Trophoblast cell (in vitro differentiated cells and primary cell): ENCODE data around the gene FMC1.
"Not testable (repeated sequence)": the region's sequence is repeated elsewhere in the genome, so short reads cannot be mapped to it uniquely, and the experiment has no call there.

Experiments used
- DNase-seq, 2 donors: peaks; one replicate each; pipeline ENCODE4 v3.0.0-alpha.2; 2016
- H2AFZ ChIP-seq: 2 replicates; pipeline ENCODE4 v1.6.1; 2013; ENCODE audit warnings: low read length, moderate library complexity, mild to moderate bottlenecking; ENCODE audit not compliant: insufficient read depth, poor library complexity
- H2AK5ac ChIP-seq: 2 replicates; pipeline ENCODE4 v1.6.1; 2013; ENCODE audit warnings: mild to moderate bottlenecking, low read length
- H2BK120ac ChIP-seq: 2 replicates; pipeline ENCODE4 v1.6.1; 2013; ENCODE audit warnings: low read length, mild to moderate bottlenecking, moderate library complexity; ENCODE audit not compliant: insufficient read depth, poor library complexity
- H2BK12ac ChIP-seq: 2 replicates; pipeline ENCODE4 v1.6.1; 2013; ENCODE audit warnings: mild to moderate bottlenecking, low read length, moderate library complexity
- H2BK5ac ChIP-seq: 2 replicates; pipeline ENCODE4 v1.6.1; 2013; ENCODE audit warnings: low read length, low read depth, moderate library complexity, mild to moderate bottlenecking; ENCODE audit not compliant: poor library complexity
- H3K14ac ChIP-seq: 2 replicates; pipeline ENCODE4 v1.6.1; 2013; ENCODE audit warnings: mild to moderate bottlenecking, low read length
- H3K18ac ChIP-seq: 2 replicates; pipeline ENCODE4 v1.6.1; 2013; ENCODE audit warnings: mild to moderate bottlenecking, low read length
- H3K23ac ChIP-seq: 2 replicates; pipeline ENCODE4 v1.6.1; 2013; ENCODE audit warnings: low read length
- H3K27ac ChIP-seq: 2 replicates; pipeline ENCODE4 v1.5.1; 2013; ENCODE audit warnings: low read depth, mild to moderate bottlenecking, inconsistent platforms, low read length, moderate library complexity
- H3K27me3 ChIP-seq: 2 replicates; pipeline ENCODE4 v1.6.1; 2013; ENCODE audit warnings: inconsistent platforms, mild to moderate bottlenecking, low read length, moderate library complexity; ENCODE audit not compliant: insufficient read depth
- H3K36me3 ChIP-seq, 2 experiments: 1 replicate in 1 of 2; 2 replicates in 1 of 2; pipeline ENCODE4 v1.6.1; 2013; ENCODE audit warnings: low read length in 2 of 2, mild to moderate bottlenecking in 2 of 2, moderate library complexity in 1 of 2; ENCODE audit not compliant: insufficient read depth in 2 of 2, control insufficient read depth in 1 of 2
- H3K4ac ChIP-seq: 2 replicates; pipeline ENCODE4 v1.6.1; 2013; ENCODE audit warnings: low read depth, mild to moderate bottlenecking, low read length, moderate library complexity
- H3K4me1 ChIP-seq, 2 experiments: 1 replicate in 1 of 2; 2 replicates in 1 of 2; pipeline ENCODE4 v1.6.1; 2013; ENCODE audit warnings: low read length in 2 of 2, mild to moderate bottlenecking in 2 of 2, moderate library complexity in 1 of 2; ENCODE audit not compliant: insufficient read depth in 2 of 2, control insufficient read depth in 1 of 2
- H3K4me2 ChIP-seq: 2 replicates; pipeline ENCODE4 v1.6.1; 2013; ENCODE audit warnings: inconsistent platforms, mild to moderate bottlenecking, low read length, moderate library complexity
- H3K4me3 ChIP-seq: 2 replicates; pipeline ENCODE4 v1.5.1; 2013; ENCODE audit warnings: mild to moderate bottlenecking, low read depth, low read length, inconsistent platforms
- H3K79me1 ChIP-seq: one replicate; pipeline ENCODE4 v1.6.1; 2013; ENCODE audit warnings: low read length
- H3K79me2 ChIP-seq: 2 replicates; pipeline ENCODE4 v1.6.1; 2013; ENCODE audit warnings: low read length, mild to moderate bottlenecking; ENCODE audit not compliant: control insufficient read depth, insufficient read depth, poor library complexity
- H3K9ac ChIP-seq: 2 replicates; pipeline ENCODE4 v1.6.1; 2013; ENCODE audit warnings: mild to moderate bottlenecking, low read length
- H3K9me3 ChIP-seq: 2 replicates; pipeline ENCODE4 v1.6.1; 2013; ENCODE audit warnings: low read depth, mild to moderate bottlenecking, control low read depth, inconsistent platforms, low read length; ENCODE audit not compliant: insufficient read depth
- H4K12ac ChIP-seq: 2 replicates; pipeline ENCODE4 v1.6.1; 2013; ENCODE audit warnings: low read depth, mild to moderate bottlenecking, low read length, moderate library complexity
- H4K8ac ChIP-seq: 2 replicates; pipeline ENCODE4 v1.6.1; 2013; ENCODE audit warnings: low read depth, mild to moderate bottlenecking, low read length, moderate library complexity
- H4K91ac ChIP-seq: one replicate; pipeline ENCODE4 v1.6.1; 2013; ENCODE audit warnings: low read depth, mild to moderate bottlenecking, low read length, moderate library complexity
- WGBS: extraction: QIAGEN DNeasy Blood & Tissue Kit; methylation state at CpG from one replicate; pipeline ENCODE4 v1.1.7; 2013; ENCODE audit warnings: missing lambda C conversion rate; ENCODE audit not compliant: insufficient read length, insufficient coverage; ENCODE audit errors: extremely low coverage; 5-methylcytosine and 5-hydroxymethylcytosine counted together

Gene FMC1

DNA sequence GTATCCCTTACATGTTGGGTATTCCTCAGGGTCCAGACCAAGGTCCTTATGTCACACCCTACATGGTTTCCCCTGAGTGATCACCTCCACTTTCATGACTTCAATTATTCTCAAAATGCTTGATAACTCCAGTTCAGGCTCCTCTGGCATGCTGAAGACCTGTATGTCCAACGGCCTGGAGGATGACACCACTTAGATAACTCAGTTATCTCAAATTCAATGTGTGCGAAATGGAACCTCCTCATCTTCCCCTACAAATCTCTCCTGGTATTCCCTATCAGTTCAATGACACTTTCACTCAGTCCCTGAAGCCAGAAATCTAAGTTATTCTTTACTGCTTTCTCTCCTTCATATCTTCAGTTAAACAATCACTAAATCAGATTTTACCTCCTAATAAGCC lies 9.9 kb downstream of the FMC1 start:
- Histone ChIP-seq H2BK5ac (no peak overlapping the region), H3K79me2 (no peaks in the 10 kb centered on the region), H3K14ac (no peak overlapping the region), H2AK5ac (no peak overlapping the region), H4K12ac (no peak overlapping the region), H3K9me3 (no peaks in the 10 kb centered on the region), H3K4me2 (no peak overlapping the region), H2BK12ac (no peak overlapping the region), H4K8ac (no peak overlapping the region), H3K4me1 (peaks cover 0 to 3% of the 10 kb centered on the region in 2 experiments), H3K4me3 (no peak overlapping the region), H3K23ac (no peak overlapping the region), H3K79me1 (no peaks in the 10 kb centered on the region), H3K36me3 (peaks cover 0 to 1% of the 10 kb centered on the region in 2 experiments), H3K4ac (no peak overlapping the region), H4K91ac (no peak overlapping the region), H3K27me3 (no peaks in the 10 kb centered on the region), H2BK120ac (no peak overlapping the region), H3K9ac (no peak overlapping the region), H3K27ac (no peak overlapping the region), H3K18ac (no peak overlapping the region), H2AFZ (no peak overlapping the region)
- DNase-seq: peak in 1 of 2 donors; percentile 47
- WGBS: no CpG with 5 or more reads among the region's 2 CpGs

DNA sequence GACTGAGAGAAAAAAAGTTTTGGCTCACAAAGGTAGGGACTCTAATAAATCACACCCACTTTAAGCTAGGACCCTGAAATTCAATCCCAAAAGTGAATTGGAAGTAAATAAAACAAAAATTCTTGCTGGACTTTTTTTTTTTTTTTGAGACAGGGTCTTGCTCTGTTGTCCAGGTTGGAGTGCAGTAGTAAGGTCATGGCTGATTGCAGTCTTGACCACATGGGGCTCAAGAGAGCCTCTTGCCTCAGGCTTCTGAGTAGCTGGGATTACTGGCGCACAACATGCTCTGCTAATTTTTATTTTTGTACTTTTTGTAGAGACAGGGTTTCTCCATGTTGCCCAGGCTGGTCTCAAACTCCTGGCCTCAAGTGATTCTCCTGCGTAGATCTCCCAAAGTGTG lies 13.6 kb downstream of the FMC1 start:
- no peak overlapping the region for H4K8ac ChIP-seq
- no peak overlapping the region for H3K4me2 ChIP-seq
- no peak overlapping the region for H3K9ac ChIP-seq
- H2AFZ ChIP-seq: no peak overlapping the region
- H2BK12ac ChIP-seq: no peak overlapping the region
- no peak overlapping the region for H3K23ac ChIP-seq
- no peak overlapping the region for H4K12ac ChIP-seq
- no peaks in the 10 kb centered on the region for H3K27me3 ChIP-seq
- H3K4me3 ChIP-seq: no peak overlapping the region
- H3K4me1 ChIP-seq: peaks cover 0 to 6% of the 10 kb centered on the region in 2 experiments
- H2BK120ac ChIP-seq: no peak overlapping the region
- no peak overlapping the region for H3K18ac ChIP-seq
- no peak overlapping the region for H3K14ac ChIP-seq
- no CpG with 5 or more reads among the region's 2 CpGs for WGBS
- DNase-seq: no peak
- peaks cover 10% of the 10 kb centered on the region for H3K79me1 ChIP-seq
- H4K91ac ChIP-seq: no peak overlapping the region
- H3K9me3 ChIP-seq: no peaks in the 10 kb centered on the region
- no peak overlapping the region for H2AK5ac ChIP-seq
- H3K79me2 ChIP-seq: peaks cover 7% of the 10 kb centered on the region
- H3K36me3 ChIP-seq: no peaks in the 10 kb centered on the region
- no peak overlapping the region for H3K27ac ChIP-seq
- H2BK5ac ChIP-seq: no peak overlapping the region
- no peak overlapping the region for H3K4ac ChIP-seq

GRCh38 chr7:139355320-139355719 lies 14.2 kb downstream of the FMC1 start:
- Histone ChIP-seq H4K8ac (no peak overlapping the region), H3K4ac (no peak overlapping the region), H3K9me3 (no peaks in the 10 kb centered on the region), H2AK5ac (no peak overlapping the region), H4K12ac (no peak overlapping the region), H3K23ac (no peak overlapping the region), H3K4me2 (no peak overlapping the region), H3K4me3 (no peak overlapping the region), H2BK5ac (no peak overlapping the region), H2BK120ac (no peak overlapping the region), H3K27me3 (no peaks in the 10 kb centered on the region), H4K91ac (no peak overlapping the region), H3K79me2 (peaks cover 10% of the 10 kb centered on the region), H3K14ac (no peak overlapping the region), H3K79me1 (peaks cover 14% of the 10 kb centered on the region), H3K9ac (no peak overlapping the region), H2BK12ac (no peak overlapping the region), H3K36me3 (no peaks in the 10 kb centered on the region), H3K18ac (no peak overlapping the region), H2AFZ (no peak overlapping the region), H3K4me1 (peaks cover 0 to 5% of the 10 kb centered on the region in 2 experiments), H3K27ac (no peak overlapping the region)
- no CpG with 5 or more reads among the region's 1 CpG for WGBS
- no peak for DNase-seq

DNA sequence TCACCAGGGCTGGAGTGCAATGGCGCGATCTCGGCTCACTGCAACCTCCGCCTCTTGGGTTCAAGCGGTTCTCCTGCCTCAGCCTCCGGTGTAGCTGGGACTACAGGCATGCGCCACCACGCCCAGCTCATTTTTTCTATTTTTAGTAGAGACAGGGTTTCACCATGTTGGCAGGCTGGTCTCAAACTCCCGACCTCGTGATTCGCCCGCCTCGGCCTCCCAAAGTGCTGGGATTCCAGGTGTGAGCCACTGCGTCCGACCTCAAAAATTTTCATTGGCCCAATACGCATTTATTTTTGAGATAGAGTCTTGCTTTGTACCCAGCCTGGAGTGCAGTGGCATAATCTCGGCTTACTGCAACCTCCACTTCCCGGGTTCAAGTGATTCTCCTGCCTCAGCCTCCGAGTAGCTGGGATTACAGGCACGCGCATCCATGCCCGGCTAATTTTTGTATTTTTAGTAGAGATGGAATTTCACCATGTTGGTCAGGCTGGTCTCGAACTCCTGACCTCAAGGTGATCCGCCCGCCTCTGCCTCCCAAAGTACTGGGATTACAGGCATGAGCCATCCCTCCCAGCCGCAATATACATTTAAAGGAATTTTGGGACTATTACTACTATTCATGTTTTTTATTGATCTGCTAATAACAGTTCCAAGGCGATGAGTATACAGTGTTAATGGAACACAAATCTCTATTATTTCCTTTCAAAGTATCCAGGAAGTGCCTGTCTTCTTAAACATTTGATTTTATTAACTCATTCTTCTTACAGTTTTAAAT lies 16.8 kb downstream of the FMC1 start:
- not testable (repeated sequence) for H3K4me3 ChIP-seq, H3K9ac ChIP-seq, H2BK120ac ChIP-seq, H3K4ac ChIP-seq, H3K23ac ChIP-seq, H2AFZ ChIP-seq, H4K12ac ChIP-seq, H4K8ac ChIP-seq, H2BK5ac ChIP-seq, DNase-seq, H3K14ac ChIP-seq, H3K18ac ChIP-seq, H3K9me3 ChIP-seq, H3K27ac ChIP-seq, H2AK5ac ChIP-seq, H3K4me2 ChIP-seq, H3K4me1 ChIP-seq, H4K91ac ChIP-seq, H2BK12ac ChIP-seq, H3K27me3 ChIP-seq, H3K36me3 ChIP-seq
- WGBS: no CpG with 5 or more reads among the region's 27 CpGs
- Histone ChIP-seq H3K79me1 (peaks cover 18% of the 10 kb centered on the region), H3K79me2 (peaks cover 14% of the 10 kb centered on the region)
